B cell (primary cell): ENCODE measurements around the gene ZNHIT2.

ENCODE experiments used
- CTCF ChIP-seq: fragments of 200-600 bp; IDR thresholded peaks from one replicate; pipeline ENCODE4 v1.8.0; 2022; ENCODE audit warnings: antibody characterized with exemption, mild to moderate bottlenecking
- EZH2 ChIP-seq: IDR thresholded peaks from 2 replicates; pipeline ENCODE4 v1.6.1; 2012; ENCODE audit warnings: borderline replicate concordance, low read depth, mild to moderate bottlenecking, moderate library complexity, low read length; ENCODE audit not compliant: insufficient read depth, poor library complexity, severe bottlenecking

- no peak for TF ChIP-seq CTCF
- TF ChIP-seq EZH2 = no peak
Measured at GRCh38 chr11:65066805-65067291, 50.7 kb downstream of the ZNHIT2 start.
